ENCODE results near the gene SNCB.

SNCB gene

GRCh38 chr5:176648474-176649194 is 18.3 kb upstream of the SNCB start:
- TF ChIP-seq POLR2AphosphoS5 (IDR thresholded peaks at IDR 0.05; ENCODE audit: low read depth, low read length) (no peak), REST (IDR thresholded peaks at IDR 0.05; ENCODE audit: insufficient read depth in 1 of 2, low read depth in 2 of 2, low read length in 2 of 2) (no peak), SIN3A (IDR thresholded peaks at IDR 0.05; ENCODE audit: borderline replicate concordance, insufficient read depth, low read length) (no peak), TAF1 (IDR thresholded peaks at IDR 0.05; ENCODE audit: borderline replicate concordance, insufficient read depth, low read length) (no peak), FOXP2 (optimal IDR thresholded peaks at IDR 0.05; ENCODE audit: borderline replicate concordance, extremely low read depth, extremely low read length, insufficient read depth) (no peak)

GRCh38 chr5:176647843-176648473 is 17.6 kb upstream of the SNCB start:
- no peak for TF ChIP-seq SIN3A (IDR thresholded peaks at IDR 0.05; ENCODE audit: borderline replicate concordance, insufficient read depth, low read length)
- no peak for TF ChIP-seq FOXP2 (optimal IDR thresholded peaks at IDR 0.05; ENCODE audit: borderline replicate concordance, extremely low read depth, extremely low read length, insufficient read depth)
- TF ChIP-seq TAF1 (IDR thresholded peaks at IDR 0.05; ENCODE audit: borderline replicate concordance, insufficient read depth, low read length) = no peak
- no peak for TF ChIP-seq REST (IDR thresholded peaks at IDR 0.05; ENCODE audit: insufficient read depth in 1 of 2, low read depth in 2 of 2, low read length in 2 of 2)
- no peak for TF ChIP-seq POLR2AphosphoS5 (IDR thresholded peaks at IDR 0.05; ENCODE audit: low read depth, low read length)

- TF ChIP-seq REST (IDR thresholded peaks at IDR 0.05; ENCODE audit: insufficient read depth in 1 of 2, low read depth in 2 of 2, low read length in 2 of 2) = no peak
- peak; percentile 90 for TF ChIP-seq POLR2AphosphoS5 (IDR thresholded peaks at IDR 0.05; ENCODE audit: low read depth, low read length)
- TF ChIP-seq TAF1 (IDR thresholded peaks at IDR 0.05; ENCODE audit: borderline replicate concordance, insufficient read depth, low read length) = no peak; the same call in 1 of the 2 replicates
- TF ChIP-seq SIN3A (IDR thresholded peaks at IDR 0.05; ENCODE audit: borderline replicate concordance, insufficient read depth, low read length) = no peak
- TF ChIP-seq FOXP2 (optimal IDR thresholded peaks at IDR 0.05; ENCODE audit: borderline replicate concordance, extremely low read depth, extremely low read length, insufficient read depth) = peak; percentile 79
Observed at GRCh38 chr5:176647030-176647842, 16.9 kb upstream of the SNCB start, which contains the start of gene TSPAN17. Gene TSPAN17 (plus strand): TSS chr5:176647484. CDS start chr5:176647616, 132 bp downstream.

GRCh38 chr5:176646707-176647029 is 16.3 kb upstream of the SNCB start:
- TF ChIP-seq FOXP2 (optimal IDR thresholded peaks at IDR 0.05; ENCODE audit: borderline replicate concordance, extremely low read depth, extremely low read length, insufficient read depth) (no peak), TAF1 (IDR thresholded peaks at IDR 0.05; ENCODE audit: borderline replicate concordance, insufficient read depth, low read length) (no peak), SIN3A (IDR thresholded peaks at IDR 0.05; ENCODE audit: borderline replicate concordance, insufficient read depth, low read length) (no peak), POLR2AphosphoS5 (IDR thresholded peaks at IDR 0.05; ENCODE audit: low read depth, low read length) (no peak), REST (IDR thresholded peaks at IDR 0.05; ENCODE audit: insufficient read depth in 1 of 2, low read depth in 2 of 2, low read length in 2 of 2) (no peak)

Measured in PFSK-1 (cell line).